Activated naive CD4-positive, alpha-beta T cell treated with anti-CD3 and anti-CD28 coated beads, Interleukin-2, amount 50 U/mL, for 16 hours (primary cell): Measurements from ENCODE around the gene GALNT15.
A peak's percentile ranks its signal among the peaks of the same experiment; 100 is the strongest.

Source experiments
- DNase-seq: peaks from one replicate; pipeline ENCODE4 v3.0.0-alpha.2; 2020

Gene GALNT15

DNA sequence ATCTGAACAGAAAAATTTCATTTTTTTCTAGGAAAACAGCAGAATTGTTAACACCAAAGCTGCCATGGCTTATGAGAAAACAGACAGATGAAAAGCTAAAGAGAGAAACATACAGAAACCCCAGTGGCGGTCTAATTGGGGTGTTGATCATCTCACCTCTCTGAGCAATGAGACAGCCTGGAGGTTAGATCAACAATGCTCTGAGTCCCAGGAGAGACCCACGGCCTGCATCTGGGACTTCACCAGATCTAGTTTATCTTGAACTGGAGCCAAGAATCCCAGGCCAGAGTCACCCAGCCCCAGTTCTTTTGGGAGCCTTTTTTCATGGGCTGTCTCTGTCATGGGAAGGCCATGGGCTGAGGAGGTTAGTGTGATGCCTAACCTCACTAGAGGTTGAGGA, 3.5 kb upstream of the GALNT15 start:
- no peak for DNase-seq

DNA sequence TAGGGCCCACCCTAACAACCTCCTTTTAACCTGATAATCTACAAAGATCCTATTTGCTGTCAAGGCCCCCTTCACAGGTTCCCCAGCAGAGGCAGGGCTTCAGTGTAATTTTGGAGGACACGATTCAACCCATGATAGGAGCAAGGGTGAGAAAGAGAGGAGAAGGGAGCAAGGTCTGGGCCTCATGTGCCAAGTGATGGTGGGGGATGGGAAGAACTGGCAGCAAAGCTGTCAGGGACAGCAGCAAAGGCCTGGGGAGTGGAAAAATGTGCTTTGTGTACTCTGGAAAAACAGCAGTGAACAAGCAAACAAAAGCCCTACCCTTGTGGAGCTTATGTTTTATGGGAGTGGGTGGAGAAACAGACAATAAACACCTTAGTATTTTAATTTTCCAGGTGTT, 2.7 kb upstream of the GALNT15 start:
- no peak for DNase-seq

DNA sequence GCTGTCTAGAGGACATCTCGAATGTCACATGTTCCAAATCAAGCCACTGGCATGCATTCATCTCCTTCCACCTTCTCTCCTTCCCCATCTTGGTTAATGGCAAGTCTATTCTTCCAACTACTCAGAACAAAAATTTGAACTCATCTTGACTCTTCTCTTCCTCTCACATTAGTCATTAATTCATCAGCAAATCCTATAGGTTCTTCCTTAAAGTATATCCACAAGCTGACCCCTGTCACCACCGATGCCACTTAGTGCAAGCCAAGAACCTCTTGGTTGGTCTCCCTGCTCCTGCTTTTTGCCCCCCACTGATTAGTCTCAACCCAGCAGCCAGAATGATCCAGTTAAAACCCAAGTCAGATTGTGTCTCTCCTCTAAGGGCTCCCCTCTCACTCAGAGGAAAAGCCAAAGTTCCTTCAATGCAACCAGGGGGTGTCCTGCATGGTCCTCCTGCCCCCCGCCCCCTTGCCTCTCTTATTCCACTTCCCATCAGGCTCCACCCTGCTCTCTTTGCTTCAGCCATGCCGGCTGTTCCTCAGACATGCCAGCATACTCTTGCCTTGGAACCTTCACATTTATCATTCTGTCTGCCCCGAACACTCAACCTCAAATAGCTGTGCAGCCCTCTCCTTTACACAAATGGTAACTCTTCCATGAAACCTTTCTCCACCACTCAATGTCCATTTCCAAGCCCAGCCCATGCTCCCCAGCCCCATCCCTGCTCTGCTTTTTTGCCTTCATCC, 1.0 kb upstream of the GALNT15 start:
- no peak for DNase-seq

DNA sequence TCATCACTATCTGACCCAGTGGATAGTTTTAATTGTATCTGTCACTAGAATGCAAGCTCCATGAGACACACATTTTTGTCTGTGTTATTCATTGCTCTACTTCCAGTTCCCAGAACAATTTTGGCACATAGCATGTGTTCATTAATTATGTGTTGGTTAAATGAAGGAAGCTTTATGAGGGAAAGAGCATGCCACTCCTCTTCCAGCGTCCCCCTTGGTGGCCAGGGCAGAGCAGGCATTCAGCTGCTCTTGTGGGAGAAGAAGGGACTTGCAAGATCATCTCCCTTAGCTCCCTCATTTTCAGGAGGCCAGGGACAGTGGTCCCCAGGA, 489 bp upstream of the GALNT15 start:
- DNase-seq, result no peak

DNA sequence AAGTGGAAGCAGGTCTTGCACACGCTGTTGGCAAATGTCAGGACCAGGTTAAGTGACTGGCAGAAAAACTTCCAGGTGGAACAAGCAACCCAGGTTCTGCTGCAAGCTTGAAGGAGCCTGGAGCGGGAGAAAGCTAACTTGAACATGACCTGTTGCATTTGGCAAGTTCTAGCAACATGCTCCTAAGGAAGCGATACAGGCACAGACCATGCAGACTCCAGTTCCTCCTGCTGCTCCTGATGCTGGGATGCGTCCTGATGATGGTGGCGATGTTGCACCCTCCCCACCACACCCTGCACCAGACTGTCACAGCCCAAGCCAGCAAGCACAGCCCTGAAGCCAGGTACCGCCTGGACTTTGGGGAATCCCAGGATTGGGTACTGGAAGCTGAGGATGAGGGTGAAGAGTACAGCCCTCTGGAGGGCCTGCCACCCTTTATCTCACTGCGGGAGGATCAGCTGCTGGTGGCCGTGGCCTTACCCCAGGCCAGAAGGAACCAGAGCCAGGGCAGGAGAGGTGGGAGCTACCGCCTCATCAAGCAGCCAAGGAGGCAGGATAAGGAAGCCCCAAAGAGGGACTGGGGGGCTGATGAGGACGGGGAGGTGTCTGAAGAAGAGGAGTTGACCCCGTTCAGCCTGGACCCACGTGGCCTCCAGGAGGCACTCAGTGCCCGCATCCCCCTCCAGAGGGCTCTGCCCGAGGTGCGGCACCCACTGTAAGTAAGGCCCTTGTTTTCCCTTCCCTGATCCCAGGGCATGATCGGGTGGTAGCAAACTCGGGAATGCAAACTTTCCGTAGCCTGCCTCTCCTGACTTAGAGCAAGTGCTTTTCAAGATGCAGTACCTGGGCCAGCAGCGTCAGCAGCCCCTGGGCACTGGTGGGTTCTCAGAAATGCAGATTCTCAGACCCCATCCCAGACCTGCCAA, 759 bp downstream of the GALNT15 start:
- DNase-seq, result no peak

DNA sequence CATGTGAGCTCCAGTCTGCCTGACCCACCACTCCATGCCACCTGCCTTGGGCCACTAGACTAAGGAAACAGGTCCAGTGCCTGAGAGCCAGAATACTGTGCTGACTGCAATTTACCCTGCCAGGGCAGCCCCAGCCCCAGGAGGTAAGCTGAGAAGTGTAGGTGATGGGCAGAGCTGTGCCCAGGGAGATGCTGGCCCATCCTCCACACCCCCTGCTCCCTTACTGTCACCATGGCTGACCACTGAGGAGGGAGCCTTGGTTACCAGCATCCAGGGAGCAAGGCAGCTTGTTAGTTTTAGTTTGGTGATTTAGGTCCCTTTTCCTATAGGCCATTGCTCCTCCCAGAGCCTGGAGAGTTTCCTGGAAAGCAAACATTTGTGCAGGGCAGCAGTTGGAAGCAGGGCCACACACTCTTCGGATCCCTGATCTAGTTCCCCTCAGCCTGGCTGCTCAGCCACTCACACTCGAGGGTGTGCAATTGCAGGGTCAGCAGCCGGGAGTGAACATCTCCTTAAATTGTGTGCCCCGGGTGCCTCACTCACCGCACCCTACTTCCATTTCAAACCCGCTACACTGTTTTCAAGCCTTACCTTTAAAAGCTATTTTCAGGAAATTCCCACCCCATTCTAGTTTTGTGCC, 2.0 kb downstream of the GALNT15 start:
- no peak for DNase-seq

DNA sequence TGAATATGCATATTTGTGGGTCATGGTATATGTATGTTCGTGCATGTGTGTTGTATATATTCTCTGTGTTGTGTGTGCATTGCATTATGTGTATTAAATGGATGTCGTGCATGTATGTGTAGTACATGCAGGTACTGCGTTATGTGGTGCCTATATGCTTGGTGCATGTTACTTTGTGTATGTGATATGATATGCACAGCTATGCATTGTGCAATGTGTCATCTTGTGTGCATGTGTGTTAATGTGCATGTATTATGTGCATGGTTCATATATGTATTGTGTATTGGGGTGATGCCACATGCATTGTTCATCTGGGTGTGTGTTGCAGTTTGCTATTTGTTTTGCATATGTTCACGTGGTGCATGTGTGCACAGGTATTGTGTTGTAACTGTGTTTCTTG, 2.9 kb downstream of the GALNT15 start:
- DNase-seq, result no peak

DNA sequence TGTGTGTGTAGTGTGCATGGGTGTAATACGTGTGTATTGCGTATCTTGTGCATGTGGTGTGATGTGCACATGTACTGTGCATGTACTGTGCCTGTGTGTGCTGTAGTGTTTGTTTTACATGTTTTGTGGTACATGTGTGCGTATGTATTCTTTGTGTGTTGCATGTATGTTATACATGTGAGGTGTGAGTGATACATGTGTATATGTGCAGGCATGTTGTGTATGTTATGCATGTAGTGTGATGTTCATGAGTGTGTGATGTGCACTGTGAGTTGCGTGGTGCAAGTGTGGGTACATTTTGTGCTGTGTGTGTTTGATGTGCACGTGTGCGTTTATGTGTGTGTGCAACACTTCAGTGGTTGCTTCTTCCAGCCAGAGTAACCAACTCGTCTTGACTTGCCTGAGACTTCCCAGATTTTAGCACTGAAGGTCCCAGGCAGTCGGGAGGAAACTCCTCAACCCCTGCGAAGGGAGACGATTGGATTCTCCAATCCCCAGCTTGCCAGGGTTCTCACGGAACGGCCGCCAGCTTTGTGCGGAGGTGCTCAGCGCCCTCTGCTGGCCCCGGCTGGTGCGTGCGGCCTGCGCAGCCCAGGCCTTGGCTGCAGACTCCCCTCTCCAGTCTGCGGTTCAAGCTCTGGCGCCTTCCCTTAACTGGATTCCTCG, 3.6 kb downstream of the GALNT15 start:
- DNase-seq, result peak; percentile 63

DNA sequence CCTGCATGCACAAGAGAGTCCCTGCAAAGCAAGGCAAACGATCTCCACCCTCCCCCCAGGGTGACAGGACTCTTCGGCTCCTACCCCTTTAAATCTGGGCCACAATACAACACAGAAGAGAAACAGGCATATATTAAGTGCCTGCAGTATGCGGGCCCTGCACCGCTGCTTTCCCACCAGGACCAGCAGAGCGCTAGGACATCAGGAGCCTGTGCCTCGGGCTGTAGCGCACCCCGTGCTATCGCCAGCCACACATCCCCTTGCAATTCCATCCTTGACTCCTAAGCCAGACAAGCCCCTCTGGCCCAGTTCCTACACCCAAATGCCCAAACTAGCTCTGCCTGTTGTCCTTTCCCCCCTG, 4.1 kb downstream of the GALNT15 start:
- no peak for DNase-seq

DNA sequence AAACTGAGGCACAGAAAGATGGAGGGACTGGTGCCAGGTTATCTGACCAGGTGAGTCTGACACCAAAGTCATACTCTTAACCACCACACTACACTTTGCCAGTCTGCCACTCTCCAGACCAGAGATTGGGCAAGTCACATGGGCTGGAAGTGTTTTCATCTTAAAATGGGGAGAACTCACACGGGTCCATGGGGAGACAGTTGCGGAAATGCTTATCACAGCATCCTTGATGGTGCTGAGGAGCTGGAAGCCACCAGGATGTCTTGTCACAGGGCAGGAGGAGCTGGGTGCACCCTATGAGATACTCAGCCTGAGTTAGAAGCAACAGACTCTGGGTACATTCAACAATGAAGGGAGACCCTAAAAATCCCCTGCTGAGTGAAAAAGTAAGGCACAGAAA, 4.8 kb downstream of the GALNT15 start:
- no peak for DNase-seq

DNA sequence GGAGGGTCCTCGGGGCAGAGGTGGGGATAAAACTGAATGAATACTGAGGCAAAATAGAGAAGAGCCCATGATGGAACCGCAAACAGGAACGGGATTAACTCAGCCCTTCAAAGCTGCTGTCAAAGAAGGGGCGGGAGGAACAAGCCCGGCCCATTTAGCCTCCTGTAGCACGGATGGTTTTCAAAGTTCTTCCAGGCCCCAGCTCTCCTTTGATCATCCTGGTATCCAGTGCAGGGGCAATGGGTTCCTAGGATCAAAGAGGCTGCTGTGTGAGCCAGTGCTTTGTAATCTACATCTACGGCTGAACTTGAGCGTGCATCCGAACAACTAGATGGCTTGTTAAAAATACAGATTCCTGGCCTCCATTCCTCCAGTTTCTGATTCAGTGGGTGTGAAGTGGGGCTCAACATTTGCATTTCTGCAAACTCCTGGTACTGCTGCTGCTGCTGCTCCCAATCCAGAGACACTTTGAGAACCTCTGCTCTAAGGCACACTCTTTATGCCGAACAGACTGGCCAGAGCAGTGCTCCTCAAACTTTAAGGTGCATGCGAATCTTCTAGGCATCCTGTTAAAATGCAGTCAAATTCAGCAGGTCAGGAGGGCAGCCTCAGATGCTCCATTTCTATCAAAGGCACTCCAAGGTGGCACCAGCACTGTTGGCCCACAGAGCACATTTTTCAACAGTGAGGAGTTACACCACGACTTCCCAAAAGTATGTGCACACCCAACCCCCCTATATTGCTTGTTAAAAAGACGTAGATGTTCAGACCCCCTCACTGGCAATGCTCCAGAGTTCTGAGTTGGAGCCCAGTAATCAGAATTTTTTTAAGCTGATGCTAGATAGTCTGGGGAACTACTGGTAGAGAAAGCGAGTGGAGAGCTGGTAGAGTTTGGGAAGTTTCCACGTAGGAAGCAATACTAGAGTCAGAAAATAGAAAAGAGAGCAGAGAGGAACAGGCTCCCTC, 5.6 kb downstream of the GALNT15 start:
- DNase-seq, result no peak

DNA sequence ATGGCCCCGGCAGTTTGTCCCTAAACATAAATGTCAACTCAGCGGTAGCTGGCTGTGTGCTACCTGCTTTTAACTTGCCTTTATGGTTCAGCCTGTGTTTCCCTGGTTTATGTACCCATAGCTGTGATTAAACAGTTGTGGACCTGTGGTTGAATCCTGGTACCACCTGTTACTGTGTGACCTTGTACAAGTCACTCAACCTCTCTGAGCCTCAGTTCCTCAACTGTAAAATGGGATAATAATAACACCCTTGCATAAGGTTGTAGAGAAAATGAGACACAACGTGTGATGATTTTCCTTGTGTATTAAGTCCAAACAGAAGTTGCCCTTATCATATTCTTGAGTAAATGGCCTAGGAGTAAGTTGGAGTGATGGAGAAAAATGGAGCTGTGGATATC, 6.3 kb downstream of the GALNT15 start:
- DNase-seq, result no peak

DNA sequence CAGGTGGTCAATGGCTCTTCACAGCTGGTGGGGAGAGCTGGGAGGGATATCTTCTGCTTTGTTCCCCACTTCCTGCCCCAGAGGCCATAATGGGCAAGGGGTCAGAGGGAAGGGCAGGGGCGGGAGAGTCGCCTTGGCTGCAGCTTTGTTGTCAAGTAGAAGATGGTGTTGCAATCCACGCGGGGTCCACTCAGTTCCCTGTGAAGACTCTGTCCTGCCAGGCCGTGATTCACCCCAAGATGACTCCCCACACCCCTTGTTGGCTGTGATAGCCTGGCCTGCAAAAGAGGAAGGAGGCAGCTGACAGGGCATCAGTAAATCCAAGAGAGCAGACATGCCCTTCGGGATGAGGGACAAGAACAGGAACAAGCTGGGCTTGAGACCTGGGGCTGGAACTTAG, 6.9 kb downstream of the GALNT15 start:
- DNase-seq, result no peak

DNA sequence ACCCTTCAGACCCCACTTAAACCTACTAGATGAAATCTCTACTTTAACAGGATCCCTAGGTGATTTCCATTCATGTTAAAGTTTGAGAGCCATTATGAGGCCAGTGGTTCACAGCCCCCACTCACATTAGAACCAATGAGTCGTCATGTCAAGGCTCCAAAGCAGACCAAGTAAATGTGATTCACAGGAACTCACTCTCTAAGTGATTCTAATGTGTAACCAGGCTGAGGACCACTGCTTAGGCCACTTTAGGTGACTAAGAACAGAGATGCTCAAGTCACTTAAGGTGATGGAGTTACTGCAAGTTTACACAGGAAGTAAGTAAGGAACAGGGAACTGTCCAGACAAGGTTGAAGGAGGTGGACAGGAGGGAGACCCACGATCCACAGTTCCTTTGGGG, 7.7 kb downstream of the GALNT15 start:
- DNase-seq, result no peak

DNA sequence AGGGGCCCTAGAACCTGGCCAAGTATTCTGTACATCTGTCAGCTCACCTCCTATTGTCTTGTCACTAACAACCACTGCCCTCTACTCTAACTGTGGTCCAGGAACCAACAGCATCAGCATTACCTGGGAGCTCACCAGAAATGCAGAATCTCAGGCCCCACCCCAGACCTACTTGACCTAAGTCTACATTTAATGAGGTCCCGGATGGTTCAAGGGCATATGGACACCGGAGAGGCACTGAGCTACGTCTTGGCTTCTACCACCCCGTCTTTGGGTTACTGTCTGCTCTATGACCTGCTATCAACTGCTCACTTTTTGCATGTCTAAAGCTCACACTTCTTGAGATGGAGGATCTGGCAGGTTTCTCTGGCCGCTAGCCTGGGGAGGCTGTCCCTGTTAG, 8.1 kb downstream of the GALNT15 start:
- DNase-seq, result no peak

DNA sequence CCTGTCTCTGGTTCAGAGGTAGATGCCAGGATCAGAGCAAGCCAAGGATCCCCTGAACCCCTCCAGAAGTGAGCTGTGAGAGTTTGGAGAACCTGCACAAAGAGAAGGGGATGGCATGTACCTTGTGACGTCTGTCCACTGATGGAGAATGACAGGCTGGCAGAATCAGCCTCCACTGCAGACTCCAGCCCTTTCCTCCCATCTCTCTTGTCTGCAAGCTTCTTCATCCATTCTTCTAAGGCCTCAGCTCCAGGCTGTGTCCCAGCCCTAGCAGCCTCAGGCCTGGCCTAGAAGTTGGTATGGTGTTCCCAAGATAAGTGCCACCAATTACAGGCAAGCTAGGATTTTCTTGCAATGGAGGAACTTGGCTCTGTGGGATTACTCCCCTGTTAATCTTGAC, 8.6 kb downstream of the GALNT15 start:
- DNase-seq, result no peak

DNA sequence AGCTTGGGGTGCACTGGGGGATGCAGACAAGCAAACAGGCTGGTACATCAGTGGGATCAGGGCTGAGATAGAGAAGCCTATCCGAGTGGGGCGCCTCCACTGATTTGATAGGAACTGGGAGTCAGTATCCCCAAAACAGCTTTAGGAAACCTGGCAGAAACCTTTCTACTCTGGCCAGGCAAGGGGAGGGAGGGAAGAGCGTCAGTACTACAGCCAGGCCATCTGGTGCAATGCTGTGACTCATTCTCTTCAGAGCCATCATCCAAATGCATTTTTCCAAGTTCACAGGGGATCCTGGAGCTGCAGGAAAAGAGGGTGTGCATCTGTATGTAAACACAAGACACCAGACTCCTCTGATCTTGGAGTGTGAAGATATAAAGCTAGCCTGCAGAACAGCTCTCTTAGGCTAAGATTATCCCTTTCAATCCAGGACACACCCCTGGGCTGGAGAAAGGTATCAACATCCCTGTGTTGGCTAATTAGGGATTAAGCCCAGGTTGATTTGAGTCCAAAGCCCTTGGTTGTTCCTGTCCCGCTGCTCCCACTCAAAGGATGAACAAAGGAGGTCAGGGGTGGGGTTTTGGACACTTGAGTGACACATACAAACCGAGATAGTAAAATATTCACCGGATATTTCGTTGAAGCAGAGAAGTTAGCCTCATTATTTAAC, 9.3 kb downstream of the GALNT15 start:
- no peak for DNase-seq

DNA sequence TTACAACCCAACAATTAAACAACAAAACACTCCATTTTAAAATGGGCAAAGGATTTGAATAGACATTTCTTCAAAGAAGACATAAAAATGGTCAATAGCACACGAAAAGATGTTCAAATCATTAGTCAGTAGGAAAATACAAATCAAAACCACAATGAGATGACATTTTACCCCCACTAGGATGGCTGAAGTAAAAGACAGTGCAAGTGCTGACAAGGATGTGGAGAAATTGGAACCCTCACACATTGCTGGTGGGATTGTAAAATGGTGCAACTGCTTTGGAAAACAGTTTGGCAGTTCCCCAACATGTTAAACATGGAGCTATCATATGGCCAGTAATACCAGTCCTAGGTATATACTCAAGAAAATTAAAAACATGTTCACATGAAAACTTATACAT, 11.6 kb downstream of the GALNT15 start:
- no peak for DNase-seq

DNA sequence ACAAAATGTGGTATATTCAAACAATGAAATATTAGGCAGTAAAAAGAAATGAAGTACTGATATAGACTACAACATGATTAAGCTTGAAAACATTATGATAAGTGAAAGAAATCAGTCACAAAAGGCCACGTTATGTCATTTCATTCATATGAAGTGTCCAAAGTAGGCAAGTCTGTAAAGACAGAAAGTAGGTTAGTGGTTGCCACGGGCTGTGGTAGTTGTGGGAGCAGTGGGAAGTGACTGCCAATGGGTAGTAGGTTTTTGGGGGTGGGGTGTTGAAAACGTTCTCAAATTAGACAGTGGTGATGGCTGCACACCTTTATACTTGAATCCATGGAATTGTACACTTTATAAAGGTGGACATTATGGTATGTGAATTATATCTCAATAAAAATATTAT, 12.1 kb downstream of the GALNT15 start:
- DNase-seq, result no peak

DNA sequence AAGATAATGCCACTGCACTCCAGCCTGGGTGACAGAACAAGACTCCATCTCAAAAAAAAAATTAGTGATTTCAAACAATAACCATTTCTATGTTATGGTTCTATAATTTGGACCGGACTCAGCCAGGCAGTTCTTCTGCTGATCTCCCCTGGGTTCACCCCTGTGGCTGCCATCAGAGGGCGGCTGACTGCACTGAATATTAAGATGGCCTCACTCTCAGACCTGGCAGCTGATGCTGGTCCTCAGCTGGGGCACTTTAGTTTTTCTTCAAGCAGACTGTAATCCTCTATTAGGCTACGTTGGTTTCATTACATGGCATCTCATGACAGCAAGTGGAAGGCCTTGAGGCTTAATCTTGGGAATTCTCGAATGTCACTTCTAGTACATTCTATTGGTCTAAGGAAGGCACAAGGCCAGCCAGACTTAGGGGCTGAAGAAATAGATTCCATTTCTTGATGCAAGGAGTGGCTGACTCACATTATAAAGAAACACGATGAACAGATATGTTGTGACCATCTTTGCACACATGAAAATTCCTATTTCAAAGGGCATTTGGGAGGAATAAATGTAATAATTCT, 12.8 kb downstream of the GALNT15 start:
- no peak for DNase-seq

DNA sequence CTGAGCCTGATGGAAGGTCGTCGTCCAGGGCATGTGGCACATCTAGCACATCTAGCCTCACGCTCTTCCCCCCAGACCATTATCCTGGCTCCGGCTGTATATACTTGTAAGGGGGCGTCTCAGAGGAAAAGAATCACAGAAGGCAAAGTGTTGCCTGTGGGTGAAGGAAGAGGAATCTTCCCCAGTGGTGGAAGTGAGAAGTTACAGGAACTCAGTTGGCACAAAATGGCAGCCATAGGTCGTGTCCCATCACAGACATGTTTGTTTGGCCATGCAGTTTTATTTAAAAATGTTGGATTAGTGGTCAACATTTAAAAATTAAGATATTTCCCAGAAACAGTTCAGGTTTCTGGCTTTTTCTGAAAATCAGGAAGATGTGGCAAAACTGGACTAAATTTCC, 13.6 kb downstream of the GALNT15 start:
- DNase-seq, result no peak
